OCI-LY1 (cell line): ENCODE results near the gene PSMC3IP.
"Not testable (repeated sequence)": the region's sequence is repeated elsewhere in the genome, so short reads cannot be mapped to it uniquely, and the experiment has no call there.

Source experiments
- H2AFZ ChIP-seq: fragments of 200-600 bp; sonication (generic), shearing (Covaris generic); 2 replicates; pipeline ENCODE4 v1.6.0; 2014; ENCODE audit warnings: antibody characterized with exemption, mild to moderate bottlenecking, low read length
- H3F3A ChIP-seq: fragments of 200-600 bp; sonication (generic), shearing (Covaris generic); 2 replicates; pipeline ENCODE4 v1.6.0; 2014; ENCODE audit warnings: mild to moderate bottlenecking, antibody characterized with exemption, low read length, moderate library complexity; ENCODE audit not compliant: insufficient read depth
- H3K27ac ChIP-seq: fragments of 200-600 bp; sonication (generic); 2 replicates; pipeline ENCODE4 v1.5.1; 2014; ENCODE audit warnings: low read length, mixed run types, mild to moderate bottlenecking, low read depth; ENCODE audit not compliant: poor library complexity, severe bottlenecking
- H3K27me3 ChIP-seq: fragments of 200-600 bp; sonication (generic); 2 replicates; pipeline ENCODE4 v1.6.0; 2014; ENCODE audit warnings: antibody characterized with exemption, mild to moderate bottlenecking, low read length, moderate library complexity; ENCODE audit not compliant: insufficient read depth
- H3K36me3 ChIP-seq: fragments of 200-600 bp; sonication (generic); 2 replicates; pipeline ENCODE4 v1.6.1; 2014; ENCODE audit warnings: mild to moderate bottlenecking, antibody characterized with exemption, low read length, moderate library complexity, mixed read lengths; ENCODE audit not compliant: insufficient read depth
- H3K4me1 ChIP-seq: fragments of 200-600 bp; sonication (generic); 2 replicates; pipeline ENCODE4 v1.5.1; 2014; ENCODE audit warnings: mild to moderate bottlenecking, low read length, moderate library complexity; ENCODE audit not compliant: insufficient read depth, severe bottlenecking
- H3K4me2 ChIP-seq: fragments of 200-600 bp; sonication (generic), shearing (Covaris generic); 2 replicates; pipeline ENCODE4 v1.6.1; 2014; ENCODE audit warnings: low read length
- H3K4me3 ChIP-seq: fragments of 200-600 bp; sonication (generic); 2 replicates; pipeline ENCODE4 v1.5.1; 2014; ENCODE audit warnings: low read length, low read depth, mild to moderate bottlenecking, mixed read lengths; ENCODE audit not compliant: poor library complexity, severe bottlenecking
- H3K79me2 ChIP-seq: fragments of 200-600 bp; shearing (Covaris generic); 2 replicates; pipeline ENCODE4 v1.6.1; 2016; ENCODE audit warnings: mixed run types, low read length, mixed read lengths; ENCODE audit not compliant: insufficient read depth
- H3K9ac ChIP-seq: fragments of 200-600 bp; sonication (generic), shearing (Covaris generic); 2 replicates; pipeline ENCODE4 v1.6.1; 2014; ENCODE audit warnings: mild to moderate bottlenecking, low read length, mixed read lengths
- H3K9me2 ChIP-seq: fragments of 200-600 bp; sonication (generic), shearing (Covaris generic); 2 replicates; pipeline ENCODE4 v1.6.1; 2014; ENCODE audit warnings: low read depth, mild to moderate bottlenecking, low read length, mixed read lengths
- H3K9me3 ChIP-seq: fragments of 200-600 bp; shearing (Covaris generic); 2 replicates; pipeline ENCODE4 v1.6.1; 2014; ENCODE audit warnings: low read length, mixed read lengths
- H4K20me1 ChIP-seq: fragments of 200-600 bp; sonication (generic), shearing (Covaris generic); 2 replicates; pipeline ENCODE4 v1.6.0; 2016; ENCODE audit warnings: mild to moderate bottlenecking, low read length; ENCODE audit not compliant: insufficient read depth
- CTCF ChIP-seq: fragments of 200-600 bp; sonication (generic), shearing (Covaris generic); IDR thresholded peaks from 2 replicates; pipeline ENCODE4 v1.5.1; 2017; ENCODE audit warnings: mild to moderate bottlenecking, antibody characterized with exemption, low read length, moderate library complexity, mixed read lengths
- EZH2 ChIP-seq: fragments of 200-600 bp; sonication (generic), shearing (Covaris generic); IDR thresholded peaks from 2 replicates; pipeline ENCODE4 v1.8.0; 2017; ENCODE audit warnings: borderline replicate concordance, mixed run types, mild to moderate bottlenecking, antibody characterized with exemption, low read length, moderate library complexity, mixed read lengths

The PSMC3IP gene

DNA sequence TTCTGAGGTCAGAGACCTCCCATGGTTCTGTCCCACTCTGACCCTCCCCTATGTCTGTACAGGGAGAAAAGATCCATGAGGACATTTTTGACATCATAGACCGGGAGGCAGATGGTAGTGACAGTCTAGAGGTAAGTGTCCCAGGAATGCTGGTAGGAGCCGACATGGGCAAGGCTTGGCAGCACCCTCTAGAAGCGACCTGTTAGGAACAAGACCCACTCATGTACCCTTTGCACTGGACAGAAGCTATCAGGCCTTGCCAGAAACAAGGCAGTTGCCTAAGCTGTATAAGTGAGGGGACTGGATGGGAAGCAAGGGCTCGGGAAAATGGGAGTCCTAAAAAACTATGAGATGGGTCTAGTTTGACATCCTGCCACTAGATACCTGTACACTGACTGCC lies 34.5 kb upstream of the PSMC3IP start:
- Histone ChIP-seq H3K4me3 (no peak overlapping the region), H3F3A (no peaks in the 10 kb centered on the region), H3K4me1 (peaks cover 16% of the 10 kb centered on the region), H3K27ac (no peak overlapping the region), H3K9me2 (no peaks in the 10 kb centered on the region), H3K9ac (no peak overlapping the region), H3K27me3 (no peaks in the 10 kb centered on the region), H3K9me3 (no peaks in the 10 kb centered on the region), H3K36me3 (peaks cover 45% of the 10 kb centered on the region), H3K79me2 (peaks cover 23% of the 10 kb centered on the region), H3K4me2 (no peak overlapping the region), H4K20me1 (no peaks in the 10 kb centered on the region), H2AFZ (no peak overlapping the region)
- TF ChIP-seq CTCF, result no peak
- no peak for TF ChIP-seq EZH2

DNA sequence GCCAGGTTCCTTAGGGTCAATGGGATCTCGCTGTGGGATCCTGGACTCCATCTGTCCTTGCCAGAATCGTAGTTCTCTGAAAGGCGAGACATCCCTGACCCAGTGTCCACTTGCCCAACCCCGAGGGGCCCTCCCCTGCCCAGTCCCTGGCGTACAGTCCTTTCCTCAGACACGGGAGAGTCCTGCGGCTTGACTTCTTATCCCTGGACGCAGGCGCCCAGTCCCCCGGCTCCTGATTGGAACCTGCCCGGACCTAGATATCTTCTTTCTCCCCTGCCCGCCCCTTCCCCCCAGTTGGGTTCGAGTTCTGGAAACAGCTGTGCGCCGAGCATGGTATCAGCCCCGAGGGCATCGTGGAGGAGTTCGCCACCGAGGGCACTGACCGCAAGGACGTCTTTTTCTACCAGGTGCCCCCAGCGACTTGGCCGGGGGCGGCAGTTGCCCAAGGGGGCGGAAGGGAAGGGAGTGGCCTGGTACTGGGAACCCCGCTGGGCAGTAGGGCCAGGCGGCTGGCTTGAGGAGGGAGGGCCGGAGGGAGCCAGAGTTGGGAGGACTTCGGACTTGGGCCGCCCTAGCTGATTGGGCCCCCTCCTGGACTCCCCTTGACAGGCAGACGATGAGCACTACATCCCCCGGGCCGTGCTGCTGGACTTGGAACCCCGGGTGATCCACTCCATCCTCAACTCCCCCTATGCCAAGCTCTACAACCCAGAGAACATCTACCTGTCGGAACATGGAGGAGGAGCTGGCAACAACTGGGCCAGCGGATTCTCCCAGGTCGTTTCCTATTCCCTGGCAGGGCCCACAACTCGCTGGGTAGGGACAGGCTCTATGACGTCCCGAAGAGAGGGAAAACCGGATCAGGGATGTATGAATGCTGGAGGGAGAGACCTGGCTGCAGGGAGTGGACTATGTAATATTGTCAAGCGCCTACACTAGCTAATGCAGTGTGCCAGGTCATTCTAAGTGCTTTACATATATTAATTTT lies 32.6 kb upstream of the PSMC3IP start:
- H3K4me2 ChIP-seq, result peak overlapping the region; percentile 68
- H3K36me3 ChIP-seq, result peaks cover 34% of the 10 kb centered on the region
- peaks cover 42% of the 10 kb centered on the region for H3K79me2 ChIP-seq
- peaks cover 35% of the 10 kb centered on the region for H3K4me1 ChIP-seq
- H3K9me2 ChIP-seq, H4K20me1 ChIP-seq, H3F3A ChIP-seq, H2AFZ ChIP-seq, H3K27me3 ChIP-seq, H3K9me3 ChIP-seq: not testable (repeated sequence)
- H3K9ac ChIP-seq, result peak overlapping the region; percentile 87
- peak overlapping the region; percentile 19 for H3K27ac ChIP-seq
- H3K4me3 ChIP-seq, result peak overlapping the region; percentile 81

DNA sequence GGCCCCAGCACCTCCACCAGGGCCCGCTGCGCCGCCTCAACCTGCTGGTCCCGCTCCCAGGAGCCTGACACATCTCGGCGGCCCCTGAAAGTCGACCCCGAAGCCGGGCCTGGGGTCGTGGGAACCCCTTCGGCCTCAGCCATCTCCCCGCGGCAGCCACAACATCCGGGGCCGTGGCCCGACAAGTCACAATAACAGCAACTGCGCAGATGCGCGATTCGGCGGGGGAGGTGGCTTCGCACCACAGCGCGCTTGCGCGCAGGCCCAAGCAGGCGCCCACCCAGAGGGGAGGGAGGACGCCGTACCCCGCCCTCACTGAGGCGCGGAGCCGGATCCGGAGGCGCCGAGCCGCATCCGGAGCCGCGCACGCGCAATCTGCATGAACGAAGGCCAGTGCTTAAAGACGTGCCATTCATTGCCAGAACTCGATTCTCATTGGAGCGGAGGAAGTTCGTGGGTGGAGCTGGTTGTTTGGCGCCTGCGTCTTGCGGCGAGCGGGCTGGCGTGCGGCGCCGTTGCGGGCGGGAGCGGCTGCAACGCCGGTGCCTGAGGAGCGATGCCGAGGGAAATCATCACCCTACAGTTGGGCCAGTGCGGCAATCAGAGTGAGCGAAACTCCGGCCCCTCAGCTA lies 31.8 kb upstream of the PSMC3IP start, which contains the start of the genes RETREG3 and TUBG1:
RETREG3 (minus strand) TSS at position 193 of the 632 bp plus-strand sequence; CDS start at position 143, 50 bp downstream.
TUBG1 (plus strand) TSS at position 502 of the 632 bp plus-strand sequence; CDS start at position 557, 55 bp downstream.
- H2AFZ ChIP-seq, result no peak within 1 kb of the TSS
- H3K9ac ChIP-seq, result peak within 1 kb of the TSS; percentile 87
- peaks cover 26% of the 10 kb centered on the region; the same call in 1 of the 2 replicates for H3K36me3 ChIP-seq
- H3K27ac ChIP-seq, result peak within 1 kb of the TSS; percentile 81
- H3K27me3 ChIP-seq, result no peaks in the 10 kb centered on the region
- H3F3A ChIP-seq, result peaks cover 8% of the 10 kb centered on the region
- TF ChIP-seq EZH2, result no peak
- no peak for TF ChIP-seq CTCF
- no peaks in the 10 kb centered on the region for H3K9me3 ChIP-seq
- H3K9me2 ChIP-seq, result no peaks in the 10 kb centered on the region
- peak within 1 kb of the TSS; percentile 81 for H3K4me3 ChIP-seq
- H3K79me2 ChIP-seq, result peaks cover 50% of the 10 kb centered on the region
- peak within 1 kb of the TSS; percentile 79 for H3K4me2 ChIP-seq
- H3K4me1 ChIP-seq, result peaks cover 44% of the 10 kb centered on the region
- H4K20me1 ChIP-seq, result no peaks in the 10 kb centered on the region
